T-helper 1 cell (primary cell): ENCODE data around the gene ABHD8.

ENCODE experiments used
- DNase-seq, 5 donors: peaks; one replicate each; pipeline ENCODE4 v3.0.0-alpha.2; 2012 to 2020
- total RNA-seq, 4 donors: gene quantifications; one replicate each; lab custom pipeline; 2026; lab: John Stamatoyannopoulos, UW

ABHD8 gene
- total RNA-seq: 3.2 to 5.0 (median 4.2) reads per million in 4 donors

GRCh38 chr19:17303167-17303939 is at the start of gene ABHD8:
ABHD8 (minus strand) TSS chr19:17303425; CDS start chr19:17301616, 1,809 bp downstream.
- peak; percentile 83 to 95 (median 91) for DNase-seq

GRCh38 chr19:17352608-17353280 is 49.5 kb upstream of the ABHD8 start:
- DNase-seq: no peak

- DNase-seq: no peak
Measured at GRCh38 chr19:17351815-17352435, 48.7 kb upstream of the ABHD8 start.

- no peak for DNase-seq
Measured at GRCh38 chr19:17348700-17349099, 45.5 kb upstream of the ABHD8 start.

GRCh38 chr19:17347877-17348276 is 44.7 kb upstream of the ABHD8 start:
- DNase-seq: no peak

GRCh38 chr19:17347361-17347760 is 44.1 kb upstream of the ABHD8 start:
- no peak for DNase-seq

GRCh38 chr19:17346109-17346671 is 43.0 kb upstream of the ABHD8 start:
- peak; percentile 47 to 76 (median 60) for DNase-seq

GRCh38 chr19:17341845-17342244 is 38.6 kb upstream of the ABHD8 start:
- DNase-seq: no peak

- DNase-seq: no peak
Measured at GRCh38 chr19:17341386-17341785, 38.2 kb upstream of the ABHD8 start.

- DNase-seq: no peak
Measured at GRCh38 chr19:17340871-17341357, 37.7 kb upstream of the ABHD8 start.

- DNase-seq: no peak
Measured at GRCh38 chr19:17340302-17340870, 37.2 kb upstream of the ABHD8 start.

GRCh38 chr19:17339088-17339741 is 36.0 kb upstream of the ABHD8 start:
- DNase-seq: no peak

- no peak for DNase-seq
Measured at GRCh38 chr19:17338433-17339078, 35.3 kb upstream of the ABHD8 start.

GRCh38 chr19:17337675-17338432 is 34.6 kb upstream of the ABHD8 start:
- DNase-seq: peak in 1 of 5 donors; percentile 46

- DNase-seq: peak; percentile 92 to 98 (median 95)
Measured at GRCh38 chr19:17336872-17337674, 33.8 kb upstream of the ABHD8 start, which contains the start of gene GTPBP3. GTPBP3 (plus strand) TSS chr19:17337553; CDS start chr19:17337612, 59 bp downstream.

- DNase-seq: no peak
Measured at GRCh38 chr19:17335575-17335974, 32.4 kb upstream of the ABHD8 start.

GRCh38 chr19:17334414-17335409 is 31.5 kb upstream of the ABHD8 start, which contains the start of gene ANO8:
ANO8 (minus strand) TSS chr19:17334855; CDS start chr19:17334670, 185 bp downstream.
- peak; percentile 86 to 95 (median 91) for DNase-seq
